A673 (cell line): ENCODE data around the gene TMED10. TPM values are rescaled to one million over a fixed set of nuclear protein-coding genes. Genes with fewer than 3 reads are reported as not detected.

Experiments used
- BruUV-seq: library from RNA; stranded (reverse); fragments of 400-500 nt; replicated peaks from 2 replicates; lab custom pipeline; 2021; lab: Mats Ljungman, UMichigan
- CTCF ChIA-PET: fragments of 300-600 bp; sonication (Branson Sonifier 250); formaldehyde crosslinking; loops from one replicate; lab custom pipeline; 2022; ENCODE audit warnings: antibody characterized with exemption; lab: Charles Lee
- POLR2A ChIA-PET: fragments of 300-600 bp; sonication (Branson Sonifier 250); formaldehyde crosslinking; loops from one replicate; lab custom pipeline; 2022; ENCODE audit warnings: antibody characterized with exemption; ENCODE audit not compliant: low non-redundant PET; lab: Charles Lee
- DNase-seq: peaks from one replicate; pipeline ENCODE4 v3.0.0-alpha.2; 2015; ENCODE audit warnings: low spot score
- H3K27ac ChIP-seq: fragments of 200-600 bp; sonication (generic); 2 replicates; pipeline ENCODE4 v1.5.1; 2016; ENCODE audit warnings: mixed run types, low read depth, mild to moderate bottlenecking, mixed read lengths, antibody characterized with exemption, low read length; ENCODE audit not compliant: poor library complexity, severe bottlenecking
- H3K27me3 ChIP-seq: fragments of 200-600 bp; sonication (generic); replicated peaks from 2 replicates; pipeline ENCODE4 v1.6.1; 2017; ENCODE audit warnings: mixed run types, low read depth, mild to moderate bottlenecking, mixed read lengths, antibody characterized with exemption, low read length; ENCODE audit not compliant: insufficient read depth, poor library complexity
- H3K36me3 ChIP-seq: fragments of 200-600 bp; sonication (generic); 2 replicates; pipeline ENCODE4 v1.6.1; 2016; ENCODE audit warnings: mixed run types, mild to moderate bottlenecking, mixed read lengths, antibody characterized with exemption, low read length; ENCODE audit not compliant: insufficient read depth, poor library complexity, severe bottlenecking
- H3K4me1 ChIP-seq: fragments of 200-600 bp; sonication (generic); 2 replicates; pipeline ENCODE4 v1.6.1; 2017; ENCODE audit warnings: mixed run types, mild to moderate bottlenecking, mixed read lengths, antibody characterized with exemption, low read length; ENCODE audit not compliant: insufficient read depth, poor library complexity, severe bottlenecking
- H3K4me3 ChIP-seq: fragments of 200-600 bp; sonication (generic); 2 replicates; pipeline ENCODE4 v1.5.1; 2016; ENCODE audit warnings: low read depth, mixed run types, mild to moderate bottlenecking, mixed read lengths, low read length; ENCODE audit not compliant: poor library complexity, severe bottlenecking
- H3K9me3 ChIP-seq: fragments of 200-600 bp; sonication (generic); 2 replicates; pipeline ENCODE4 v1.6.1; 2016; ENCODE audit warnings: mixed run types, low read depth, mild to moderate bottlenecking, mixed read lengths, antibody characterized with exemption, low read length; ENCODE audit not compliant: poor library complexity, severe bottlenecking
- EZH2 ChIP-seq: fragments of 200-600 bp; sonication (generic); IDR thresholded peaks from 2 replicates; pipeline ENCODE4 v1.6.1; 2017; ENCODE audit warnings: borderline replicate concordance, low read depth, mild to moderate bottlenecking, mixed read lengths, antibody characterized with exemption, low read length; ENCODE audit not compliant: poor library complexity, severe bottlenecking
- intact Hi-C: fragments of 100-400 bp; cut with micrococcal nuclease; formaldehyde crosslinking; loops from one replicate; pipeline ENCODE4 v1.10.0; 2022; ENCODE audit not compliant: unreplicated experiment
- total RNA-seq: library from RNA; stranded (reverse); gene quantifications from 2 replicates; pipeline ENCODE4 v1.2.3, GENCODE V29; 2021
- TF ChIP-seq, protein P1 (sequence below): fragments of 300-800, 200-600 bp; sonication (generic); conservative IDR thresholded peaks from 2 replicates; pipeline ENCODE4 v1.5.1; 2017; ENCODE audit warnings: low read depth, mild to moderate bottlenecking, antibody characterized with exemption, low read length, moderate library complexity, mixed read lengths

TMED10 gene
- total RNA-seq, 1 experiment from 2014 or later, result 275 TPM

DNA sequence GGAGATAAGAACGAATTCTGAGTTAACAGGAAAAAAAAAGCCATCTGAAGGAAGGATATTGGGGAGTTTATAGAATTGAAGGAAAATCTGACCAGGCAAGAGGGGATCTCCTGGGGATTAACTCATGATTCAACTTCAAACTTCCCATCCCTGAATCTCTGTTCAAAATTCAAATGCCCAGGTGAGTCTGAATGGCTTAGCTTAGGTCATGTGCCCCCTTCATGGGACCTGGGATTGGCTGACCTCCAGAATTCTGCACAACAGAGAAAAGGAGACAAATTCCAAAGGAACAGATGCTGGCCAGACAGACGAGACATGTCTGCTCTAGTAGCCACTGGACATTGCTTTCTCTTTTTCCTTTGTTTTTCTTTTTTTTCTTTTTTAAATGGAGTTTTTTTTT lies 26.2 kb upstream of the TMED10 start:
- Histone ChIP-seq H3K4me3 (no peak overlapping the region), H3K27ac (no peak overlapping the region), H3K36me3 (no peaks in the 10 kb centered on the region), H3K9me3 (no peaks in the 10 kb centered on the region), H3K4me1 (no peaks in the 10 kb centered on the region), H3K27me3 (no peaks in the 10 kb centered on the region)
- intact Hi-C loops, result no loop called here
- no peak for TF ChIP-seq EZH2
- TF ChIP-seq, protein P1, sequence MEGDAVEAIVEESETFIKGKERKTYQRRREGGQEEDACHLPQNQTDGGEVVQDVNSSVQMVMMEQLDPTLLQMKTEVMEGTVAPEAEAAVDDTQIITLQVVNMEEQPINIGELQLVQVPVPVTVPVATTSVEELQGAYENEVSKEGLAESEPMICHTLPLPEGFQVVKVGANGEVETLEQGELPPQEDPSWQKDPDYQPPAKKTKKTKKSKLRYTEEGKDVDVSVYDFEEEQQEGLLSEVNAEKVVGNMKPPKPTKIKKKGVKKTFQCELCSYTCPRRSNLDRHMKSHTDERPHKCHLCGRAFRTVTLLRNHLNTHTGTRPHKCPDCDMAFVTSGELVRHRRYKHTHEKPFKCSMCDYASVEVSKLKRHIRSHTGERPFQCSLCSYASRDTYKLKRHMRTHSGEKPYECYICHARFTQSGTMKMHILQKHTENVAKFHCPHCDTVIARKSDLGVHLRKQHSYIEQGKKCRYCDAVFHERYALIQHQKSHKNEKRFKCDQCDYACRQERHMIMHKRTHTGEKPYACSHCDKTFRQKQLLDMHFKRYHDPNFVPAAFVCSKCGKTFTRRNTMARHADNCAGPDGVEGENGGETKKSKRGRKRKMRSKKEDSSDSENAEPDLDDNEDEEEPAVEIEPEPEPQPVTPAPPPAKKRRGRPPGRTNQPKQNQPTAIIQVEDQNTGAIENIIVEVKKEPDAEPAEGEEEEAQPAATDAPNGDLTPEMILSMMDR, result no peak
- ChIA-PET CTCF (no interaction called here), POLR2A (interaction anchor here (0.6 kb wide), 1 partner anchor 458 kb away, joined by 3 read pairs; no protein-coding TSS in a partner anchor)
- BruUV-seq, result no TSS peak
- no peak for DNase-seq

DNA sequence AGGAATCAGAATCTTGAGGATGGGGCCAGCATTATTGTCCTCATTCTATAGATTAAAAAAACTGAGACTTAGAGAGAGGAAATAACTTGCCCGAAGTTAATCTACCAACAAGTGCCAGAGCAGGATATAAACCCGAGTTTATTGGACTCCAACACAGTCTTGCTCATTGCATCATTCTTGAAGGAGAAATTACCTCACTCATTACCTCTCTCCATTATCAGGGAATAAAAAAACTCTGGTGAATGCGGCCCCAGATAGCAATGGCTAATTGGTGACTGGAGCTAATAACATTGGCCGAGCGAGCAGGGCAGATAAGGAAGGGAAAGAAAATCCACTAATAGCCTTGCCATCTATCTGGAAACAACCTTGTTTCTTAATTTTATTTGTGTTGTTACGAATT lies 24.7 kb upstream of the TMED10 start:
- H3K9me3 ChIP-seq, result no peaks in the 10 kb centered on the region
- H3K36me3 ChIP-seq, result no peaks in the 10 kb centered on the region
- DNase-seq, result no peak
- H3K27ac ChIP-seq, result no peak overlapping the region
- CTCF ChIA-PET, result no interaction called here
- intact Hi-C loops, result no loop called here
- POLR2A ChIA-PET, result no interaction called here
- TF ChIP-seq EZH2, result no peak
- TF ChIP-seq, protein P1, result no peak
- H3K4me1 ChIP-seq, result no peaks in the 10 kb centered on the region
- no peaks in the 10 kb centered on the region for H3K27me3 ChIP-seq
- no peak overlapping the region for H3K4me3 ChIP-seq
- no TSS peak for BruUV-seq

DNA sequence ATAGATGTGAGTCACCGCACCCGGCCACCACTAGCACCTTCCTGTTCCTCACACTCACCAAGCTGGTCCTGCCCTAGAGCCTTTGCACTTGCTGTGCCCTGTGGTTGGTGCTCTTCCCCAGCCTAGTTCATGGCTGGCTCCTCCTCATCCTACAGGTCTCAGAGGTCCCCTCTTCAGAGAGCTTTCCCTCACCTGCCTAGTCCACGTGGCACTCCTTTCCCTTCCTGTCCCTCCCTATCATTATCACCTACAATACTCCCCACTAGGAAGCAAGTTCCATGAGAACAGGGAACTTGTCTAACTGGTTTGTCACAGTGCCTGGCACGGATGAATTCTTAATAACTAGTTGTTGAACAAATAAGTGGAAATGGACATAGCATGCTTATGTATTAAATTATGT lies 24.0 kb upstream of the TMED10 start:
- no TSS peak for BruUV-seq
- H3K36me3 ChIP-seq, result no peaks in the 10 kb centered on the region
- H3K4me1 ChIP-seq, result no peaks in the 10 kb centered on the region
- no peak overlapping the region for H3K27ac ChIP-seq
- TF ChIP-seq EZH2, result no peak
- TF ChIP-seq, protein P1, result no peak
- no peaks in the 10 kb centered on the region for H3K9me3 ChIP-seq
- ChIA-PET CTCF (no interaction called here), POLR2A (no interaction called here)
- H3K4me3 ChIP-seq, result no peak overlapping the region
- no peak for DNase-seq
- H3K27me3 ChIP-seq, result no peaks in the 10 kb centered on the region
- intact Hi-C loops, result no loop called here
